Subcutaneous adipose tissue (tissue), 4 donors: ENCODE measurements around the gene PTPN23. TPM values are rescaled to one million over a fixed set of nuclear protein-coding genes. Genes with fewer than 3 reads are reported as not detected.

Experiments used
- total RNA-seq, 4 donors: library from RNA; depleted of rRNA; stranded (reverse); fragments of >200 nt; gene quantifications; one replicate each; pipeline ENCODE4 v1.1.0, GENCODE V29; 2016
- TF ChIP-seq, protein P1 (sequence below): fragments of 450-650 bp; IDR thresholded peaks from one replicate; pipeline ENCODE4 v1.5.1; 2016; ENCODE audit warnings: low read depth, mild to moderate bottlenecking, control low read depth, antibody characterized with exemption, moderate library complexity

The PTPN23 gene
- total RNA-seq, 4 donors from 2014 or later: 14.0 to 27.3 (median 19.9) TPM

- TF ChIP-seq, protein P1, sequence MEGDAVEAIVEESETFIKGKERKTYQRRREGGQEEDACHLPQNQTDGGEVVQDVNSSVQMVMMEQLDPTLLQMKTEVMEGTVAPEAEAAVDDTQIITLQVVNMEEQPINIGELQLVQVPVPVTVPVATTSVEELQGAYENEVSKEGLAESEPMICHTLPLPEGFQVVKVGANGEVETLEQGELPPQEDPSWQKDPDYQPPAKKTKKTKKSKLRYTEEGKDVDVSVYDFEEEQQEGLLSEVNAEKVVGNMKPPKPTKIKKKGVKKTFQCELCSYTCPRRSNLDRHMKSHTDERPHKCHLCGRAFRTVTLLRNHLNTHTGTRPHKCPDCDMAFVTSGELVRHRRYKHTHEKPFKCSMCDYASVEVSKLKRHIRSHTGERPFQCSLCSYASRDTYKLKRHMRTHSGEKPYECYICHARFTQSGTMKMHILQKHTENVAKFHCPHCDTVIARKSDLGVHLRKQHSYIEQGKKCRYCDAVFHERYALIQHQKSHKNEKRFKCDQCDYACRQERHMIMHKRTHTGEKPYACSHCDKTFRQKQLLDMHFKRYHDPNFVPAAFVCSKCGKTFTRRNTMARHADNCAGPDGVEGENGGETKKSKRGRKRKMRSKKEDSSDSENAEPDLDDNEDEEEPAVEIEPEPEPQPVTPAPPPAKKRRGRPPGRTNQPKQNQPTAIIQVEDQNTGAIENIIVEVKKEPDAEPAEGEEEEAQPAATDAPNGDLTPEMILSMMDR: no peak
These were observed 48.9 kb downstream of the PTPN23 start for GRCh38 chr3:47429476-47430270.

GRCh38 chr3:47430606-47431005 lies 49.8 kb downstream of the PTPN23 start:
- TF ChIP-seq, protein P1: no peak

DNA sequence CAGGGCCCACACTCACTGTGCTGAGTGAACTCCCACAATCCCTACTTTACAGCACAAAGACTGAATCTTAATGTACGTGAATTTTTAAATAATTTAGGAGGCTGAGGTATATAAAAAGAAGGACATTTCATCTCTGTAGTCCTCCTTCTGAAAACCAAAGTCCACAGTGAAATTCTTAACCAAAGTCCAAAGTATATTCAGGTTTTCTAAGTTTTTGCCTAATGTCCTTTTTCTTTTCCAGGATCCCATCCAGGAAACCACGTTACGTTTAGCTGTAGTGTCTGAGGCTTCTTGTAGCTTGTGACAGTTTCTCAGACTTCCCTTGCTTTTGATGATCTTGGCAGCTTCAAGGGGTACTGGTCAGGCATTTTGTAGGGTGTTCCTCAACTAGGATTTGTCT lies 50.4 kb downstream of the PTPN23 start:
- TF ChIP-seq, protein P1: no peak

- TF ChIP-seq, protein P1: no peak
These were observed 51.9 kb downstream of the PTPN23 start for GRCh38 chr3:47432673-47433072.

DNA sequence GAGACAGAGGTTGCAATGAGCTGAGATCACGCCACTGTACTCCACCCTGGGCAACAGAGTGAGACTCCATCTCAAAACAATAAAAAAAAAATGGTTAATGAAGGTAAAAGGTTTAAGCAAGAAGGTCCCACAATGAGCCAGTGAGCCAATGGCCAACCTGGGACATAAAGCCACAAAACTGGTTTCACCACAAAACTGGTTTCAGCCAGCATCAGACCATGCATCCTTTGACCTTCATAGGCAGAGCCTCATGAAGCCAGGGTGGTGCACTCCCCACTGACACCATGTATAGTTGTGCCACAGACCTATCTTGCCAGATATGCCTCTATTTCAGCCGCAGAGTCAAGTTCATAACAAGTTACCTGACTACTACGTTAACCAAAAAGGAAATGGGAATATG lies 53.0 kb downstream of the PTPN23 start:
- TF ChIP-seq, protein P1: no peak

DNA sequence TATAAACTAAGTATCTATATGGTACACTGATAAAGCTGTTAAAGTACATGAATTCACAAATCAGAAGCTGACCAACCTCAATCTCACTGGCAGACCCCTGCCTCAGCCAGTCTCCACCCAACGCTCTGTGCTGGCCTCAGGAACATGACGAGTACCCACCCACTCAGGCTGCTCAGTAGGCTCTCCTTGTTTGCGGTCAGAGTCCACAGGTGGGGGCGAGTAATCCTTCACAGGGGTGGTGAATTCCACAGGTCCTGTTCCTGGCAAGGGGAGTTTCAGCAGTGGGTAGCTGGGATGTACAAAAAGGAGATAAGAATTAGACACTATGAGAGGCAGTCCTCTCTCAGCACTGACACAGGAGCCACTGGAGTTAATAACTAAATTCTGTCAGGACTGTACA lies 54.0 kb downstream of the PTPN23 start:
- TF ChIP-seq, protein P1: no peak

DNA sequence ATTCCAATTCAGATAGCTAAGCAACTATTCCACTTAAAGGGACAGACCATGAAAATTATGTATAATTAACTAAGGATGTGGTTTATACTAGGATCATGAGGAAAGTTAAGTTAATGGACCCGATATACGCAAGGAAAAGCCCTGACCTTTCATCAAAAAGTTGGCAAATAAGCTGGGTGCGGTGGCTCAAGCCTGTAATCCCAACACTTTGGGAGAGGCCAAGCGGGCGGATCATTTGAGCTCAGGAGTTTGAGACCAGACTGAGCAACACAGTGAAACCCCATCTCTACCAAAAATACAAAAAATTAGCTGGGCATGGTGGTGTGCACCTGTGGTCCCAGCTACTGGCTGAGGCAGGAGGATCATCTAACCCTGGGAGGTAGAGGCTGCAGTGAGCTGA lies 55.4 kb downstream of the PTPN23 start:
- TF ChIP-seq, protein P1: no peak
